ENCODE measurements around the gene TAAR5. TPM values are rescaled to one million over a fixed set of nuclear protein-coding genes. Genes with fewer than 3 reads are reported as not detected.
"Not testable (repeated sequence)": the region's sequence is repeated elsewhere in the genome, so short reads cannot be mapped to it uniquely, and the experiment has no call there.

Gene TAAR5
- polyA plus RNA-seq (2013, experiment 1 of 2), result not detected
- polyA plus RNA-seq (2013, experiment 2 of 2), result not detected

- H3K36me3 ChIP-seq (ENCODE audit: control insufficient read depth, insufficient read depth, low read length), result no peaks in the 10 kb centered on the region
- H3K4me3 ChIP-seq (ENCODE audit: extremely low read depth, insufficient read depth, low read length, poor library complexity, severe bottlenecking), result no peak within 1 kb of the TSS
- H3K4me1 ChIP-seq (ENCODE audit: control insufficient read depth, insufficient read depth, low read length, poor library complexity, severe bottlenecking), result no peaks in the 10 kb centered on the region
- no peaks in the 10 kb centered on the region for H3K9me3 ChIP-seq (ENCODE audit: control insufficient read depth, low read length)
- 85 to 94% methylated on average over 3 of the region's 5 CpGs for WGBS, 2 experiments (ENCODE audit: insufficient coverage in 2 of 2)
- H3K27ac ChIP-seq (ENCODE audit: low read depth, low read length, severe bottlenecking), result no peak within 1 kb of the TSS
Observed at GRCh38 chr6:132589454-132589853, at the start of gene TAAR5. Gene TAAR5, minus strand, starts transcription at chr6:132589741. Its CDS starts 55 bp downstream, at chr6:132589686.

- WGBS, 2 experiments (ENCODE audit: insufficient coverage in 2 of 2), result 60% methylated on average over 1 of the region's 1 CpG; no CpG with 5 or more reads in 1 of the 2 experiments
- H3K36me3 ChIP-seq (ENCODE audit: control insufficient read depth, insufficient read depth, low read length); H3K9me3 ChIP-seq (ENCODE audit: control insufficient read depth, low read length); H3K4me1 ChIP-seq (ENCODE audit: control insufficient read depth, insufficient read depth, low read length, poor library complexity, severe bottlenecking); H3K4me3 ChIP-seq (ENCODE audit: extremely low read depth, insufficient read depth, low read length, poor library complexity, severe bottlenecking); H3K27ac ChIP-seq (ENCODE audit: low read depth, low read length, severe bottlenecking): not testable (repeated sequence)
Observed at GRCh38 chr6:132637135-132637534, 47.6 kb upstream of the TAAR5 start.

DNA sequence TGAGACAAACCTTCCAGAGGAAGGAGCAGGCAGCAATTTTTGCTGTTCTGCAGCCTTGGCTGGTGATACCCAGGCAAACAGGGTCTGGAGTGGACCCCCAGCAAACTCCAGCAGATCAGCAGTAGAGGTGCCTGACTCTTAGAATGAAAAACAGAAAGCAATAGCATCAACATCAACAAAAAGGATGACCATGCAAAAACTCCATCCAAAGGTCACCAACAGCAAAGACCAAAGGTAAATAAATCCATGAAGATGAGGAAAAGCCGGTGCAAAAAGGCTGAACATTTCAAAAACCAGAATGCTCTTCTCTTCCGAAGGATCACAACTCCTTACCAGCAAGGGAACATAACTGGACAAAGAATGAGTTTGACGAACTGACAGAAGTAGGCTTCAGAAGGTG, 46.4 kb upstream of the TAAR5 start:
- not testable (repeated sequence) for H3K4me1 ChIP-seq (ENCODE audit: control insufficient read depth, insufficient read depth, low read length, poor library complexity, severe bottlenecking); H3K4me3 ChIP-seq (ENCODE audit: extremely low read depth, insufficient read depth, low read length, poor library complexity, severe bottlenecking); H3K9me3 ChIP-seq (ENCODE audit: control insufficient read depth, low read length); H3K36me3 ChIP-seq (ENCODE audit: control insufficient read depth, insufficient read depth, low read length); H3K27ac ChIP-seq (ENCODE audit: low read depth, low read length, severe bottlenecking)
- 100% methylated on average over 1 of the region's 3 CpGs for WGBS, 2 experiments (ENCODE audit: insufficient coverage in 2 of 2)

- H3K4me1 ChIP-seq (ENCODE audit: control insufficient read depth, insufficient read depth, low read length, poor library complexity, severe bottlenecking); H3K9me3 ChIP-seq (ENCODE audit: control insufficient read depth, low read length); H3K27ac ChIP-seq (ENCODE audit: low read depth, low read length, severe bottlenecking); H3K36me3 ChIP-seq (ENCODE audit: control insufficient read depth, insufficient read depth, low read length); H3K4me3 ChIP-seq (ENCODE audit: extremely low read depth, insufficient read depth, low read length, poor library complexity, severe bottlenecking): not testable (repeated sequence)
- 68 to 84% methylated on average over 3 of the region's 3 CpGs for WGBS, 2 experiments (ENCODE audit: insufficient coverage in 2 of 2)
Observed at GRCh38 chr6:132635288-132635687, 45.7 kb upstream of the TAAR5 start.

DNA sequence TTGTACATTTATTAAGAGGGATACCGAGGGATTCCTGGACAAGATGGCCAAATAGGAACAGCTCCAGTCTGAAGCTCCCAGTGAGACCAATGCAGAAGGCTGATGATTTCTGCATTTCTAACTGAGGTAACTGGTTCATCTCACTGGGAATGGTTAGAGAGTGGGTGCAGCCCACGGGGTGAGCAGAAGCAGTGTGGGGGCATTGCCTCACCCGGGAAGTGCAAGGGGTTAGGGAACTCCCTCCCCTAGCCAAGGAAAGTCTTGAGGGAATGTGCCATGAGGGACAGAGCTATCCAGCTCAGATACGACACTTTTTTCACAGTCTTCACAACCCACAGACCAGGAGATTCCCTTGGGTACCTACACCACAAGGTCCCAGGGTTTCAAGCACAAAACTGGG, 45.3 kb upstream of the TAAR5 start:
- H3K4me1 ChIP-seq (ENCODE audit: control insufficient read depth, insufficient read depth, low read length, poor library complexity, severe bottlenecking), result no peaks in the 10 kb centered on the region
- no peaks in the 10 kb centered on the region for H3K9me3 ChIP-seq (ENCODE audit: control insufficient read depth, low read length)
- 88 to 89% methylated on average over 2 to 3 of the region's 4 CpGs for WGBS, 2 experiments (ENCODE audit: insufficient coverage in 2 of 2)
- H3K27ac ChIP-seq (ENCODE audit: low read depth, low read length, severe bottlenecking), result no peak overlapping the region
- H3K36me3 ChIP-seq (ENCODE audit: control insufficient read depth, insufficient read depth, low read length), result no peaks in the 10 kb centered on the region
- no peak overlapping the region for H3K4me3 ChIP-seq (ENCODE audit: extremely low read depth, insufficient read depth, low read length, poor library complexity, severe bottlenecking)

GRCh38 chr6:132633362-132633761, 43.8 kb upstream of the TAAR5 start:
- no peak overlapping the region for H3K4me3 ChIP-seq (ENCODE audit: extremely low read depth, insufficient read depth, low read length, poor library complexity, severe bottlenecking)
- no peaks in the 10 kb centered on the region for H3K9me3 ChIP-seq (ENCODE audit: control insufficient read depth, low read length)
- WGBS, 2 experiments (ENCODE audit: insufficient coverage in 2 of 2), result 90 to 92% methylated on average over 1 to 2 of the region's 2 CpGs
- no peaks in the 10 kb centered on the region for H3K36me3 ChIP-seq (ENCODE audit: control insufficient read depth, insufficient read depth, low read length)
- H3K27ac ChIP-seq (ENCODE audit: low read depth, low read length, severe bottlenecking), result no peak overlapping the region
- H3K4me1 ChIP-seq (ENCODE audit: control insufficient read depth, insufficient read depth, low read length, poor library complexity, severe bottlenecking), result no peaks in the 10 kb centered on the region

- Histone ChIP-seq H3K4me1 (ENCODE audit: control insufficient read depth, insufficient read depth, low read length, poor library complexity, severe bottlenecking) (no peaks in the 10 kb centered on the region), H3K36me3 (ENCODE audit: control insufficient read depth, insufficient read depth, low read length) (no peaks in the 10 kb centered on the region), H3K9me3 (ENCODE audit: control insufficient read depth, low read length) (no peaks in the 10 kb centered on the region), H3K4me3 (ENCODE audit: extremely low read depth, insufficient read depth, low read length, poor library complexity, severe bottlenecking) (no peak within 1 kb of the TSS), H3K27ac (ENCODE audit: low read depth, low read length, severe bottlenecking) (no peak within 1 kb of the TSS)
- 96 to 100% methylated on average over 5 to 6 of the region's 6 CpGs for WGBS, 2 experiments (ENCODE audit: insufficient coverage in 2 of 2)
Observed at GRCh38 chr6:132624175-132624574, 34.6 kb upstream of the TAAR5 start, which contains the start of gene TAAR2. Gene TAAR2, minus strand, starts transcription at chr6:132624275. Its CDS starts 0 bp downstream, at chr6:132624275.

GRCh38 chr6:132623106-132623845, 33.7 kb upstream of the TAAR5 start:
- Histone ChIP-seq H3K36me3 (ENCODE audit: control insufficient read depth, insufficient read depth, low read length) (no peaks in the 10 kb centered on the region), H3K27ac (ENCODE audit: low read depth, low read length, severe bottlenecking) (no peak overlapping the region), H3K9me3 (ENCODE audit: control insufficient read depth, low read length) (no peaks in the 10 kb centered on the region), H3K4me1 (ENCODE audit: control insufficient read depth, insufficient read depth, low read length, poor library complexity, severe bottlenecking) (no peaks in the 10 kb centered on the region), H3K4me3 (ENCODE audit: extremely low read depth, insufficient read depth, low read length, poor library complexity, severe bottlenecking) (no peak overlapping the region)
- 55 to 82% methylated on average over 2 to 3 of the region's 6 CpGs for WGBS, 2 experiments (ENCODE audit: insufficient coverage in 2 of 2)

- Histone ChIP-seq H3K36me3 (ENCODE audit: control insufficient read depth, insufficient read depth, low read length) (no peaks in the 10 kb centered on the region), H3K4me3 (ENCODE audit: extremely low read depth, insufficient read depth, low read length, poor library complexity, severe bottlenecking) (no peak overlapping the region), H3K27ac (ENCODE audit: low read depth, low read length, severe bottlenecking) (no peak overlapping the region), H3K4me1 (ENCODE audit: control insufficient read depth, insufficient read depth, low read length, poor library complexity, severe bottlenecking) (peaks cover 7% of the 10 kb centered on the region), H3K9me3 (ENCODE audit: control insufficient read depth, low read length) (no peaks in the 10 kb centered on the region)
- 83 to 100% methylated on average over 1 of the region's 1 CpG for WGBS, 2 experiments (ENCODE audit: insufficient coverage in 2 of 2)
Observed at GRCh38 chr6:132616677-132617076, 27.1 kb upstream of the TAAR5 start.

DNA sequence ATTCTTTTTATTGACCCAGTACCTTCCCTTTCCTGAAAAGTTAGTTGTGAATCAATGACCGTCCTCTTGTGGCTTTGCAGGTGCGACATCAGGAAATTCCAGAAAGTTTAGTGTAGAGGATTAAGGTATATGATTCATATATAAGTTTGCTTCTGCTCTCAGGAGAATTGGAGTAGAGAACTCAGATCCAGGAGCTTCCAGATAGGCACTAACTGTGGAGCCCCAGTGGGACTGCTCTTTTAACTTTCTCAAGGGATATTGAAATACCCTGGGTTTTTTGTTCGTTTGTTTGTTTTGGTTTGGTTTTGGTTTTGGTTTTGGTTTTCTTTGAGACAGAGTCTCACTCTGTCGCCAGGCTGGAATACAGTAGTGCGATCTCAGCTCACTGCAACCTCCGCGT, 25.0 kb upstream of the TAAR5 start:
- H3K27ac ChIP-seq (ENCODE audit: low read depth, low read length, severe bottlenecking), result no peak overlapping the region
- H3K4me3 ChIP-seq (ENCODE audit: extremely low read depth, insufficient read depth, low read length, poor library complexity, severe bottlenecking), result no peak overlapping the region
- WGBS, 2 experiments (ENCODE audit: insufficient coverage in 2 of 2), result 60 to 100% methylated on average over 1 of the region's 7 CpGs
- H3K36me3 ChIP-seq (ENCODE audit: control insufficient read depth, insufficient read depth, low read length), result no peaks in the 10 kb centered on the region
- H3K9me3 ChIP-seq (ENCODE audit: control insufficient read depth, low read length), result no peaks in the 10 kb centered on the region
- peaks cover 12% of the 10 kb centered on the region for H3K4me1 ChIP-seq (ENCODE audit: control insufficient read depth, insufficient read depth, low read length, poor library complexity, severe bottlenecking)

- Histone ChIP-seq H3K9me3 (ENCODE audit: control insufficient read depth, low read length) (no peaks in the 10 kb centered on the region), H3K27ac (ENCODE audit: low read depth, low read length, severe bottlenecking) (no peak overlapping the region), H3K4me1 (ENCODE audit: control insufficient read depth, insufficient read depth, low read length, poor library complexity, severe bottlenecking) (peaks cover 12% of the 10 kb centered on the region), H3K36me3 (ENCODE audit: control insufficient read depth, insufficient read depth, low read length) (no peaks in the 10 kb centered on the region), H3K4me3 (ENCODE audit: extremely low read depth, insufficient read depth, low read length, poor library complexity, severe bottlenecking) (no peak overlapping the region)
- no CpG with 5 or more reads among the region's 4 CpGs for WGBS, 2 experiments (ENCODE audit: insufficient coverage in 2 of 2)
Observed at GRCh38 chr6:132612449-132613108, 23.0 kb upstream of the TAAR5 start.

Measured in mesodermal cell (in vitro differentiated cells).